NCI-H82 treated with DMSO at 0.1 percent for 48 hours (cell line): ENCODE measurements around the gene MTNR1B.

Experiments used
- DNase-seq: peaks from one replicate; lab custom pipeline; 2025; ENCODE audit not compliant: unreplicated experiment; lab: John Stamatoyannopoulos, UW

Gene MTNR1B

GRCh38 chr11:92977401-92977800, 8.0 kb downstream of the MTNR1B start:
- no peak for DNase-seq

GRCh38 chr11:92978271-92979111, 9.0 kb downstream of the MTNR1B start:
- DNase-seq, result no peak

- DNase-seq, result no peak
These were observed 9.7 kb downstream of the MTNR1B start for GRCh38 chr11:92979176-92979575.

GRCh38 chr11:92980312-92980711, 10.9 kb downstream of the MTNR1B start:
- no peak for DNase-seq

- no peak for DNase-seq
These were observed 12.1 kb downstream of the MTNR1B start for GRCh38 chr11:92981508-92982043.

- no peak for DNase-seq
These were observed 17.1 kb downstream of the MTNR1B start for GRCh38 chr11:92986585-92986984.

- DNase-seq, result no peak
These were observed 23.6 kb downstream of the MTNR1B start for GRCh38 chr11:92993004-92993403.

GRCh38 chr11:93000511-93001476, 31.3 kb downstream of the MTNR1B start:
- DNase-seq, result no peak

- no peak for DNase-seq
These were observed 32.4 kb downstream of the MTNR1B start for GRCh38 chr11:93001806-93002205.

- DNase-seq, result no peak
These were observed 32.9 kb downstream of the MTNR1B start for GRCh38 chr11:93002380-93002779.

- no peak for DNase-seq
These were observed 35.8 kb downstream of the MTNR1B start for GRCh38 chr11:93005239-93005638.

- DNase-seq, result no peak
These were observed 44.2 kb downstream of the MTNR1B start for GRCh38 chr11:93013646-93014045.

- no peak for DNase-seq
These were observed 47.1 kb downstream of the MTNR1B start for GRCh38 chr11:93016595-93016994.

GRCh38 chr11:93017821-93018690, 48.6 kb downstream of the MTNR1B start:
- DNase-seq, result no peak

GRCh38 chr11:93020248-93021046, 51.0 kb downstream of the MTNR1B start:
- no peak for DNase-seq

GRCh38 chr11:93024369-93024768, 54.9 kb downstream of the MTNR1B start:
- no peak for DNase-seq

GRCh38 chr11:93025558-93026255, 56.3 kb downstream of the MTNR1B start:
- no peak for DNase-seq

- no peak for DNase-seq
These were observed 59.6 kb downstream of the MTNR1B start for GRCh38 chr11:93028960-93029522.

- DNase-seq, result no peak
These were observed 61.9 kb downstream of the MTNR1B start for GRCh38 chr11:93031386-93031785.
